ENCODE results near the gene CYB5A.
"Not testable (repeated sequence)": the region's sequence is repeated elsewhere in the genome, so short reads cannot be mapped to it uniquely, and the experiment has no call there.

CYB5A gene, protein sequence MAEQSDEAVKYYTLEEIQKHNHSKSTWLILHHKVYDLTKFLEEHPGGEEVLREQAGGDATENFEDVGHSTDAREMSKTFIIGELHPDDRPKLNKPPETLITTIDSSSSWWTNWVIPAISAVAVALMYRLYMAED

GRCh38 chr18:74291771-74292540, at the start of gene CYB5A:
TSS of gene CYB5A (minus strand) at chr18:74291963. CDS start at chr18:74291875, 88 bp downstream.
- DNase-seq (ENCODE audit: low read depth in 1 of 2, low spot score in 1 of 2), result peak; percentile 96 to 98

DNA sequence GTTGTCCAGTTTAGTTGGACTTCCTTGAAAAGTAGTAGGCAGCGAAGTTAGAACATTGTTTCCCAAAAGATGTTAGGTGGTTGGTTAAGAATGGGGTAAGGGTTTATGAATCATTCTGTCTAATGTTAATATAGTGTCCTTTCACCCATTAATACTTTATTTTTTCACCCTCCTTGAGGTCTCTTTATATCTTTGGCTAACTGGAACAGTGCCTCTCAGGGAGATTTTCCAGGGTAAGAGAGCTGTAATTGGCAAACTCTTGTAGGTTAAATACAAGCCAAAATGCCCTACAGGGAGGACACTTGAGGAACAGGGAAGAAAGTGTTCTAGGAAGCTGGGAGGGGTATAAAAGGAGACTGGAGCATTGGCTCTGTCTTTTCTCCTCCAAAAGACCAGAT, 46.1 kb upstream of the CYB5A start:
- no peak for DNase-seq (ENCODE audit: low read depth in 1 of 2, low spot score in 1 of 2)

DNA sequence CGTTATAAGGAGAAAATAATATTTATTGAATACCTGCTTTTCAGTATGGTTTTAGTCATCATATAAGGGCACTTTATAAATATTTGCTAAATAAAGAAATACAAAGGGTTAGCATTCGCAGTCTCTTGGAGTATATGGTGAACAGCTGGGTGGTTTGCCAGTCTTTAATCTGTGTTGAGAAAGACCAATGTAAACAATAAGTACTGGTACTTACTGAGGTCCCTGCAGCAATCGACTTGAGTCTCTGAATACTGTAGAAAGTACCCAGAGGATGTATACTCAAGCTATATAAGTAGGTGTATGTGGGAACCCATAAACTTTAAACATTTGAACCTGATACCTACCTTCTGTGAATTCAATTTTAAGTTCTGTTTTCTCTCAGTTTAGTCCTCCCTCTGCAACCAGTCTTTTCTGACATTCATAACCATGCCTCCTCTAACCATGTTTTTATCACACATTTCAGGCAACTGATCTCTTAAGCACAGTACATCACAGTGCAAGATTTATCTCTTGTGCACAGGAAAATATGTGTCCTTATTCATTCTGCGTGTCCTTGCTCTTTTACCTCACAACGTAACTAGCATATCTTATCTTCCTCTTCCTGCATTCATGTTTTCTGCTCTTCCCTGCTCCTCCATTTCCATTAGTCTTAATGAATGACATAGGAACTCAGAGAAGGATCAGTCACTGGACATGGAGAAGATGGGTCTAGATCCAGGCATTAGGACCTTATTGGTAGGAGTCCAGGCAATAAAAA, 45.6 kb upstream of the CYB5A start:
- DNase-seq (ENCODE audit: low read depth in 1 of 2, low spot score in 1 of 2), result no peak

DNA sequence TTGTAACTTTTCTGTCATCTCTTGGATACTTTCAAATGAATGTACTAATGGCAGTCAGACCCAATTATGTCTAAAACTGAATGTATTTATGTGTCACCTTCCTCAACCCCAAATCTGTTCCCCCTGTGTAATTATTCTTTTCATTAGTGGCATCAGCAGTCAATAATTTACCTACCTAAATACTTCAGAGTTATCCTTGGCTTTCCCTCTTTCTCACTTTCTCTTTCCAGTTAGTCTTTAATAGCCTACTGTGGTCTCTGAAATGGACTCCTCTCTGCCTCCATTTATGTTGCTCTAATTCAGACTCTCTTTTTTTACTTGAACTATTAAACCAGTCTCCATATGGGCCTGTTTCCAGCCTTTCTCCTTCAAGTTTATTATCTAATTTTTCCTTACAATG, 44.9 kb upstream of the CYB5A start:
- no peak for DNase-seq (ENCODE audit: low read depth in 1 of 2, low spot score in 1 of 2)

GRCh38 chr18:74334242-74334893, 42.6 kb upstream of the CYB5A start:
- DNase-seq (ENCODE audit: low read depth in 1 of 2, low spot score in 1 of 2), result no peak

DNA sequence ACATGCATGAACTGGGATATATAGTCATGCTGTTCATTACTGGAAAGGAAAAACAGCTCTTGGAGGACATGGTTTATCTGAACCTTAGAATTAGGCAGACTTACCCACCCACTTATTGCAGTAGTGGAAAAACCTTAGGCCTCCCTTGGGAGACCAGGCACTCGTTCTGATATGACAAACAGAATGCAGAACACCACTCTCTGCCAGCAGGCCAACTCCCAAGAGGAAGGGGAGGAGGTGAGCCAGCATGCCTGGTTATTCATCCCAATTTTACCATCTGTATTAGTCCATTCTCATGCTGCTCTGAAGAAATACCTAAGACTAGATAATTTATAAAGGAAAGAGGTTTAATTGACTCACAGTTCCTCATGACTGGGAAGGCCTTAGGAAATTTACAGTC, 41.3 kb upstream of the CYB5A start:
- no peak for DNase-seq (ENCODE audit: low read depth in 1 of 2, low spot score in 1 of 2)

DNA sequence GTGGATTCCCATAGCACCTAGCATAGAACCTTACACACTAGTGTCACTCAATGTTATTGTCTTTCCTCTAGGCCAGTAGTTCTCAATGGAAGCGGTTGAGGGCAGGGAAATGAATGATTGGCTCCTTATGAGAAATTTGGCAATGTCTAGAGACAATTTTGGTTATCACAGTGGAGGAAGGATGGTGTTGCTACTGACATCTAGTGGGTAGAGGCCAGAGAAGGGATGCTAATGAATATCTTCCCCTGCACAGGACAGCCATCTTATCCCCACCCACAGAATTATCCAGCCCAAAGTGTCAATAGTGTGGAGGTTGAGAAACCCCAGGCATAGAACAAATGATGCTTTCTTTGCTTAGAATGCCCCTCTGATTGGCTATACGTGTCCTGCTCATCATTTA, 39.6 kb upstream of the CYB5A start:
- DNase-seq (ENCODE audit: low read depth in 1 of 2, low spot score in 1 of 2), result no peak

- no peak for DNase-seq (ENCODE audit: low read depth in 1 of 2, low spot score in 1 of 2)
Observed at GRCh38 chr18:74329688-74330205, 38.0 kb upstream of the CYB5A start.

- DNase-seq (ENCODE audit: low read depth in 1 of 2, low spot score in 1 of 2), result no peak
Observed at GRCh38 chr18:74328206-74328605, 36.4 kb upstream of the CYB5A start.

DNA sequence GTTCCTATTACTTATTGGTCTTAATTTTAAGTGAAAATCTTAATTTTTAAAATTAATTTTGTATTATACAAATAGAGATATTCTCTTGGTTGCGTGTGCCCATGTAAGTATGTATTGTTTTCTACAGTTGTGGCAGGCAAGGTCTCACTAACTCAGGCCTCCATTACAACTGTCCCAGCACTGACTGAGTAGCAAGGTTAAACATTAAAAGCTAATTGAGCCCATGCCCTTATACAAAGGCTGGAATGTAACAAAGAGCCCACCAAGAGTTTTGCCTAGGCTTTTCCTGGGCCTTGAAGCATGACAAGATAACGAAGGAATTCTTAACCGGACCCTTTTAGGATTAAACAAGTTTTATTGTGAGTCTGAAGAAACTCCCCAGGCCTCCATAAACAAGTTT, 35.0 kb upstream of the CYB5A start:
- DNase-seq (ENCODE audit: low read depth in 1 of 2, low spot score in 1 of 2), result not testable (repeated sequence)

GRCh38 chr18:74326231-74326630, 34.5 kb upstream of the CYB5A start:
- DNase-seq (ENCODE audit: low read depth in 1 of 2, low spot score in 1 of 2), result no peak

DNA sequence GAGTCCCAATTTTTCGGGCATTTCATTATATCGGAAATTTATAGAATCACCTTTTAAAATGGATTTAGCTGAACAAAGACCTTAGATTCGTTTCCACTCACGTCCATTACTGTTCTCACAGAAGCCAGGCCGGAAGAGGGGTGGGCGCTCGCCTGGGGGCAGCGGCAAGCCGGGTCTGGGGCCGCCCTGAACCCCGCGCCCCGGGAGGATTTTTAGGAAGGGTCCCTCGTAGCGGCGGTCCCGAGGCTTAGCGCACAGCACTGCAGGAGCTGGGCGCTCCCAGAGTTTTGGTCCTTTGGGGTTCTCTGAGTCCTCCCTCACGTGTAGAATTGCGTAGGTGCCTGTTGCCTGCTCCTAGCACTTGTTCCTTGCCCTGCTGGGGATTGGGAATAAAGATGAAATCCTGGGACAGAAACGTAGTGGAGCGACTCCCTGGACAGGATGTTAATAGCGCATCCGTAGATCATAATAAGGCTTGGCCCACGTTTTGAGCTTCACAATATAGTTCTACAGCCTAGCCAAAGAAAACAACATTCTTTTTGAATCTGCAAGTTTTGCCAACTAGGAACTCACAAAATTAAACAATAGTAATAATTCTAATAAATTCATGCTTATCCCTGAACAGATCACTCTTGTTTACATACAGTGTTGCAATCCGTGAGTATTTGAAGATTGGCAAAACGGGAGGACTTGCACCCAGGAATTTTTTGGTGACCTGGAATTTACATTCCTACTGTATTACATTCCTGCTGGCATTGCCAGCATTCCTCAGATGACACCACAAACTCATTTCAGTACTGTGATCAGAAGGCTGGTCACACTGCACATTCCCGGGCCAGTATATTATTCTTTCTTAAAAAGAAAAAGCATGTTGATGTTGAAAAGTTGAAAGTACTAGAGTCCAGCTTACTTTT, 24.8 kb upstream of the CYB5A start:
- no peak for DNase-seq (ENCODE audit: low read depth in 1 of 2, low spot score in 1 of 2)

DNA sequence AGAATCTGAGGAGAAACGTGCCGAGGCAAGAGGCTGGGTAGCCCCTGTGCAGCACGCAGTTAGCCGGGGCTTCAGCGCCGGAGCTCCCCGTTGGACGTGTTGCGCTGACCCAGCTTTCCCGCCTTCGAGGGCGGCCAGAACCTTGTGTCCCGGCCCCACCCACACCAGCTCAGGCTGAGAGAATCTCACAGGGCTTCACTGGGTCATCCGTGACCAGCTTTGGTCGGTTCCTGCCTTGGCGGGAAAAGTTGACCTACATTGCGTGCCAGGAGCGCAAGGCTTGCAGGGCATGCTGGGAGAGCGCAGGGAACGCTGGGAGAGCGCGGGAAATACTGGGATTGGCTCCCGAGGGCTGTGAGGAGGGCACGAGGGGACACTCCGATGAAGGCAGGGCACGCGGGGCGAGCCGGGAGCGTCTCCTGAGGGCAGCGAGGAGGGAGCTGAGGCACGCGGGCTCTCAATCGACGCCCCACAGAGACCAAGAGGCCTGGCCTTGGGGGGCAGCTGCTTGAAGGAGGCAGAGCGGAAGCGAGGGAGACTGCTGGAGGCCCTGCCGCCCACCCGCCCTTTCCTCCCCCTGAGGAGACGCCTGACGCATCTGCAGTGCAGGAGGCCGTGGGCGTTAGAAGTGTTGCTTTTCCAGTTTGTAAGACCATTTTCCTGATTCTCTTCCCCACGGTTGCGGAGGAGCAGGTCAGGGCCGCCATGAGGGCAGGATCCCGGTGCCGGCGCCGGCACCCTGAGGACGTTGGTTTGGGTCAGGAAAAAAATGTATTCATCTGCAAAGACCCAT, 23.9 kb upstream of the CYB5A start, which contains the start of gene C18orf63:
Gene C18orf63, plus strand, starts transcription at position 376 of the 793 bp plus-strand sequence. CDS start 2,027 bp downstream, outside the sequence.
- DNase-seq (ENCODE audit: low read depth in 1 of 2, low spot score in 1 of 2), result no peak

- no peak for DNase-seq (ENCODE audit: low read depth in 1 of 2, low spot score in 1 of 2)
Observed at GRCh38 chr18:74314759-74315463, 23.1 kb upstream of the CYB5A start.

GRCh38 chr18:74311000-74311399, 19.2 kb upstream of the CYB5A start:
- no peak for DNase-seq (ENCODE audit: low read depth in 1 of 2, low spot score in 1 of 2)

DNA sequence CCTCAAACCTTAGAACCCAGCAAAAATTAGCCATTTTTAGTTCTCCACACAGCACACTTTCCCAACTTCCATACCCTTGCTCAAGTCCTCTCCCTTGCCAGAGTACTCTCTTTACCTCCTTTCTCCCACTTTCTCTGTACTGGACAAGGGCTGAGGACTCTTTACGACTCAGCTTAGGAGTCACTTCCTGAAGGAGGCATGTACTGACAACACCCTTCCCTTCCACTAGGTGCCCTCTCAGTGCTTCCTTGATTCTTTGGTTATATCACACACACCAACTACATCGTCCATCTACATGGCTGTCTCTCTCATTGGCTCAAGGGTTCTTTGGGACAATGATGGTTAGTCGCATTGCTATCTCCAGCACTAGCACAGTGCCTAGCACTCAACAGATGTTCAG, 18.6 kb upstream of the CYB5A start:
- DNase-seq (ENCODE audit: low read depth in 1 of 2, low spot score in 1 of 2), result no peak

DNA sequence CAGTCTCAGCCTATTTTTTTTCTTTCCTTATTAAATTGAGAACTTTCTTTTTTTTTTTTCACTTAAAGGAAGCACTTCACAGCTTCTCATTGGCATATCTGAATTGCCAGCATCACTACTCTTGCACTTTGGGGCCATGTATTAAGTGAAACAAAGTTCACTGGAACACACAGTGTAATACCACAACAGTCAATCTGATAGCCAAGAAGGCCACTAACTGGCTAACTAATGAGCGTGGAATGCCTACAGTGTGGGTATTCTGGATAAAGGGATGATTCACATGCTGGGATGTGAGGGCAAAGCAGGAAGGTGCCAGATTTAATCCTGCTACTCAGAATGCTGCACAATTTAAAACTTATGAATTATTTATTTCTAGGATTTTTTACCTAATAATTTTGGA, 12.2 kb upstream of the CYB5A start:
- DNase-seq (ENCODE audit: low read depth in 1 of 2, low spot score in 1 of 2), result no peak

DNA sequence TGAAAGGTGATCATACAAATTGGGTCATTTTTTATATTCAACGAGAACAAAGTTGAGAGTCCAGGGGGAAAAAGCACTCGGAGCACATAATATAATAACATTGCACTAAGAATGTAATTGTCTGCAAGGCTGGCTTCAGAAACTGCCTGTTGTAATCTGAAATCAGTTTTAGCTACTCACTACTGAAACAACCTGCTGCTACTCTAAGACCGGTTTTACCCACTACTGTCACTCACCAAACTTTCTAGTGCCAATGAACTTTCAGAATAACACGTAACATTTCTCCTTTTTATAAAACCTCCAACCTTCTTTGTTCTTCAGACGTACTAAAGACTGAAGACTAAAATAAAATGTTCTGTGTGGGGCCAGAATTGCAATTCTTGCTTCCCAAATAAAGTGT, 11.5 kb upstream of the CYB5A start:
- DNase-seq (ENCODE audit: low read depth in 1 of 2, low spot score in 1 of 2), result no peak

GRCh38 chr18:74299746-74300145, 8.0 kb upstream of the CYB5A start:
- no peak for DNase-seq (ENCODE audit: low read depth in 1 of 2, low spot score in 1 of 2)

Measured in activated T-helper 1 cell treated with anti-CD3 and anti-CD28 coated beads, Interleukin-2, amount 50 U/mL, for 16 hours (primary cell).